A673 (cell line): Measurements from ENCODE around the gene SMAD3. TPM values are rescaled to one million over a fixed set of nuclear protein-coding genes. Genes with fewer than 3 reads are reported as not detected.
"Not testable (repeated sequence)": the region's sequence is repeated elsewhere in the genome, so short reads cannot be mapped to it uniquely, and the experiment has no call there.

Experiments
- BruUV-seq: library from RNA; stranded (reverse); fragments of 400-500 nt; replicated peaks from 2 replicates; lab custom pipeline; 2021; lab: Mats Ljungman, UMichigan
- CTCF ChIA-PET: fragments of 300-600 bp; sonication (Branson Sonifier 250); formaldehyde crosslinking; loops from one replicate; lab custom pipeline; 2022; ENCODE audit warnings: antibody characterized with exemption; lab: Charles Lee
- POLR2A ChIA-PET: fragments of 300-600 bp; sonication (Branson Sonifier 250); formaldehyde crosslinking; loops from one replicate; lab custom pipeline; 2022; ENCODE audit warnings: antibody characterized with exemption; ENCODE audit not compliant: low non-redundant PET; lab: Charles Lee
- DNase-seq: peaks from one replicate; pipeline ENCODE4 v3.0.0-alpha.2; 2015; ENCODE audit warnings: low spot score
- H3K27ac ChIP-seq: fragments of 200-600 bp; sonication (generic); 2 replicates; pipeline ENCODE4 v1.5.1; 2016; ENCODE audit warnings: mixed run types, low read depth, mild to moderate bottlenecking, mixed read lengths, antibody characterized with exemption, low read length; ENCODE audit not compliant: poor library complexity, severe bottlenecking
- H3K27me3 ChIP-seq: fragments of 200-600 bp; sonication (generic); replicated peaks from 2 replicates; pipeline ENCODE4 v1.6.1; 2017; ENCODE audit warnings: mixed run types, low read depth, mild to moderate bottlenecking, mixed read lengths, antibody characterized with exemption, low read length; ENCODE audit not compliant: insufficient read depth, poor library complexity
- H3K36me3 ChIP-seq: fragments of 200-600 bp; sonication (generic); 2 replicates; pipeline ENCODE4 v1.6.1; 2016; ENCODE audit warnings: mixed run types, mild to moderate bottlenecking, mixed read lengths, antibody characterized with exemption, low read length; ENCODE audit not compliant: insufficient read depth, poor library complexity, severe bottlenecking
- H3K4me1 ChIP-seq: fragments of 200-600 bp; sonication (generic); 2 replicates; pipeline ENCODE4 v1.6.1; 2017; ENCODE audit warnings: mixed run types, mild to moderate bottlenecking, mixed read lengths, antibody characterized with exemption, low read length; ENCODE audit not compliant: insufficient read depth, poor library complexity, severe bottlenecking
- H3K4me3 ChIP-seq: fragments of 200-600 bp; sonication (generic); 2 replicates; pipeline ENCODE4 v1.5.1; 2016; ENCODE audit warnings: low read depth, mixed run types, mild to moderate bottlenecking, mixed read lengths, low read length; ENCODE audit not compliant: poor library complexity, severe bottlenecking
- H3K9me3 ChIP-seq: fragments of 200-600 bp; sonication (generic); 2 replicates; pipeline ENCODE4 v1.6.1; 2016; ENCODE audit warnings: mixed run types, low read depth, mild to moderate bottlenecking, mixed read lengths, antibody characterized with exemption, low read length; ENCODE audit not compliant: poor library complexity, severe bottlenecking
- EZH2 ChIP-seq: fragments of 200-600 bp; sonication (generic); IDR thresholded peaks from 2 replicates; pipeline ENCODE4 v1.6.1; 2017; ENCODE audit warnings: borderline replicate concordance, low read depth, mild to moderate bottlenecking, mixed read lengths, antibody characterized with exemption, low read length; ENCODE audit not compliant: poor library complexity, severe bottlenecking
- intact Hi-C: fragments of 100-400 bp; cut with micrococcal nuclease; formaldehyde crosslinking; loops from one replicate; pipeline ENCODE4 v1.10.0; 2022; ENCODE audit not compliant: unreplicated experiment
- total RNA-seq: library from RNA; stranded (reverse); gene quantifications from 2 replicates; pipeline ENCODE4 v1.2.3, GENCODE V29; 2021
- TF ChIP-seq, protein P1 (sequence below): fragments of 300-800, 200-600 bp; sonication (generic); conservative IDR thresholded peaks from 2 replicates; pipeline ENCODE4 v1.5.1; 2017; ENCODE audit warnings: low read depth, mild to moderate bottlenecking, antibody characterized with exemption, low read length, moderate library complexity, mixed read lengths

The SMAD3 gene
- total RNA-seq, 1 experiment from 2014 or later: 31.0 TPM

DNA sequence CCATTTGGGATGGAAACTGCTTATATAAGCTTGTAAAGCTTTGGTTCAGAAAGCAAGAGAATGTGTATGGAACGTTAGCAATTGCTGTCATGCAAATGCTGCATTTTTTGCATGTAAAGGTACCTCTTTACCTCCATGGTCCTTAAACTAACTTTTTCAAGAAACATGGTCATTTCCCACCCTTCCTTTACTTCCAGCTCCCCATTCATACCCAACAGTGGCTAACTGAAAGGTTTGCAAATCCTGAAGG, 84.3 kb downstream of the SMAD3 start:
- ChIA-PET POLR2A (no interaction called here), CTCF (interaction anchor here (0.6 kb wide), 1 partner anchor 727 kb away, joined by 4 read pairs; no protein-coding TSS in a partner anchor)
- no peaks in the 10 kb centered on the region for H3K27me3 ChIP-seq
- no peak overlapping the region for H3K4me3 ChIP-seq
- intact Hi-C loops: no loop called here
- peaks cover 83% of the 10 kb centered on the region for H3K4me1 ChIP-seq
- no peak for DNase-seq
- H3K9me3 ChIP-seq: no peaks in the 10 kb centered on the region
- H3K27ac ChIP-seq: peak overlapping the region; percentile 71
- TF ChIP-seq, protein P1, sequence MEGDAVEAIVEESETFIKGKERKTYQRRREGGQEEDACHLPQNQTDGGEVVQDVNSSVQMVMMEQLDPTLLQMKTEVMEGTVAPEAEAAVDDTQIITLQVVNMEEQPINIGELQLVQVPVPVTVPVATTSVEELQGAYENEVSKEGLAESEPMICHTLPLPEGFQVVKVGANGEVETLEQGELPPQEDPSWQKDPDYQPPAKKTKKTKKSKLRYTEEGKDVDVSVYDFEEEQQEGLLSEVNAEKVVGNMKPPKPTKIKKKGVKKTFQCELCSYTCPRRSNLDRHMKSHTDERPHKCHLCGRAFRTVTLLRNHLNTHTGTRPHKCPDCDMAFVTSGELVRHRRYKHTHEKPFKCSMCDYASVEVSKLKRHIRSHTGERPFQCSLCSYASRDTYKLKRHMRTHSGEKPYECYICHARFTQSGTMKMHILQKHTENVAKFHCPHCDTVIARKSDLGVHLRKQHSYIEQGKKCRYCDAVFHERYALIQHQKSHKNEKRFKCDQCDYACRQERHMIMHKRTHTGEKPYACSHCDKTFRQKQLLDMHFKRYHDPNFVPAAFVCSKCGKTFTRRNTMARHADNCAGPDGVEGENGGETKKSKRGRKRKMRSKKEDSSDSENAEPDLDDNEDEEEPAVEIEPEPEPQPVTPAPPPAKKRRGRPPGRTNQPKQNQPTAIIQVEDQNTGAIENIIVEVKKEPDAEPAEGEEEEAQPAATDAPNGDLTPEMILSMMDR: no peak
- no peak for TF ChIP-seq EZH2
- no TSS peak for BruUV-seq
- H3K36me3 ChIP-seq: no peaks in the 10 kb centered on the region

DNA sequence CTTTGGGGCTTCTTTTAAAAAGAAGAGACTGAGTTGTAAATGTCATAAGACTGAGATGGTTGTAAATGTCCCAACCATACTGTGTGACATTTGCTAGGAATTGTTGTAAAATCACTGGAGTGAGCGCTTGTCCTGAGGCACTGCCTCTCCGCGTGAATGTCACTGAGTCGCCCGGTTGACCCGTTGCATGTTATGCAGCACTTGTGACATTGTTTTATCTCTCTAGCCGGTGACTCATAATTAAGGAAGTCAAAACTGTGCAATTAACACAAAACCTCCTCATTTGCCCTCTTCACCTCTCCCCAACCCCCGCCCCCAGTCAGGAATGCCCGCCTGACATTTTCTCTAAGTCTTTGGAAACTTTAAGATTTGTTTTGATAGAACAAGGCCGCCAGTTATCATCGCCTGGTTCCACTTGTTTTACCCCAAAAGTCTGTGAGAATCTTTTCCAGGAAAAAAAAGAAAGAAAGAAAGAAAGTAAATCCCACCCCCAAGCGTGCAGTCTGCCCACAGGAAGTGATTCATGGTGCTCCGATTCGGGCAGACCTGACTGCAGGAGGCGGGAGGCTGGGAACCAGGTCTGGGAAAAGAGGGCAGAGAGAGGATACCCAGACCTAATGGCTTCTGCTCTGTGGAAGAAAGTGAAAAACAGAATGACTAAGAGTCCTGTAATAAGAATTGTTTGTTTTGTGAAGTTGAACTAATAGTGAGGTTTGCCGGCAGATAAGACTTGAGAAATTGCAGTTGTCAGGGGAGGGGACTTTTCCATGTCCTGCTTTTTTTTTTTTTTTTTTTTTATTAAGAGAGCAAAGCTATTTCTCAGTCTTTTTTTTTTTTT, 84.8 kb downstream of the SMAD3 start:
- BruUV-seq: TSS peak; percentile 93
- peak; percentile 93 for DNase-seq

DNA sequence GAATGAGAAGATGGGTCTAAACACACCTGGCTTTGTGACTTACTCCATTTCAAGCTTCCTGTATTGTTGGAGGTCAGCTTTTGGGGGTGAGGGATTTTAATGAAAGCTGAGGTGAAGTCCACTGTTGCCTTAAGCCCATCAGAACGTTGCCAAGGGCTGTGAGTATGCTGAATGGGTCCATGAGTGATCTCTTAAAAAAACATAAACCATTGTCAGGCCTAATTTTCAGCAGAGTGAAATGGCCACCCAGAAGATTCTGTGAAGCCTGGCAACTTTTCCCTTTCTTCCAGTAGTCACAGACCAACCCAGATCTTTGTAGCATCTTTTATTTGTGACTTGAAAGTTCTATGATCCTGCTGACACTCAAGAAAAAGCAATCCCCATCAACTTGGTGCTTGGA, 87.0 kb downstream of the SMAD3 start:
- TF ChIP-seq EZH2: no peak
- TF ChIP-seq, protein P1: no peak
- ChIA-PET CTCF (no interaction called here), POLR2A (no interaction called here)
- peak overlapping the region; percentile 52 for H3K27ac ChIP-seq
- H3K36me3 ChIP-seq: no peaks in the 10 kb centered on the region
- intact Hi-C loops: no loop called here
- H3K4me1 ChIP-seq: peaks cover 68% of the 10 kb centered on the region
- H3K4me3 ChIP-seq: no peak overlapping the region
- DNase-seq: no peak
- H3K27me3 ChIP-seq: no peaks in the 10 kb centered on the region
- BruUV-seq: no TSS peak
- no peaks in the 10 kb centered on the region for H3K9me3 ChIP-seq

More for the DNA sequence above, 84.8 kb downstream of the SMAD3 start:
- CTCF ChIA-PET: no interaction called here
- no peaks in the 10 kb centered on the region for H3K36me3 ChIP-seq
- TF ChIP-seq EZH2: no peak
- TF ChIP-seq, protein P1: no peak
- peak overlapping the region; percentile 71 for H3K27ac ChIP-seq
- H3K27me3 ChIP-seq: no peaks in the 10 kb centered on the region
- H3K9me3 ChIP-seq: no peaks in the 10 kb centered on the region
- peak overlapping the region; percentile 15 for H3K4me3 ChIP-seq
- POLR2A ChIA-PET: no interaction called here
- H3K4me1 ChIP-seq: peaks cover 83% of the 10 kb centered on the region
- intact Hi-C loops: no loop called here

- H3K9me3 ChIP-seq, intact Hi-C loops, DNase-seq, H3K27me3 ChIP-seq, H3K27ac ChIP-seq, CTCF ChIA-PET, BruUV-seq, H3K4me3 ChIP-seq, POLR2A ChIA-PET, H3K36me3 ChIP-seq: not testable (repeated sequence)
- H3K4me1 ChIP-seq: peaks cover 67% of the 10 kb centered on the region
These were observed 87.6 kb downstream of the SMAD3 start for GRCh38 chr15:67153044-67153443.
